ENCODE measurements around the gene FSTL5. TPM values are rescaled to one million over a fixed set of nuclear protein-coding genes. Genes with fewer than 3 reads are reported as not detected.
"Not testable (repeated sequence)": the region's sequence is repeated elsewhere in the genome, so short reads cannot be mapped to it uniquely, and the experiment has no call there.

The FSTL5 gene
- total RNA-seq, 1 experiment from 2014 or later: not detected

- in situ Hi-C loops (cut with HindIII; ENCODE audit: low pct_unique_long_range_greater_than_20kb, low sequenced_read_pairs): no loop called here
- no peak for DNase-seq (ENCODE audit: low read depth)
Measured at GRCh38 chr4:161813389-161813788, 350.4 kb downstream of the FSTL5 start.

- in situ Hi-C loops (cut with HindIII; ENCODE audit: low pct_unique_long_range_greater_than_20kb, low sequenced_read_pairs): no loop called here
Measured at GRCh38 chr4:161803171-161803570, 360.6 kb downstream of the FSTL5 start.

DNA sequence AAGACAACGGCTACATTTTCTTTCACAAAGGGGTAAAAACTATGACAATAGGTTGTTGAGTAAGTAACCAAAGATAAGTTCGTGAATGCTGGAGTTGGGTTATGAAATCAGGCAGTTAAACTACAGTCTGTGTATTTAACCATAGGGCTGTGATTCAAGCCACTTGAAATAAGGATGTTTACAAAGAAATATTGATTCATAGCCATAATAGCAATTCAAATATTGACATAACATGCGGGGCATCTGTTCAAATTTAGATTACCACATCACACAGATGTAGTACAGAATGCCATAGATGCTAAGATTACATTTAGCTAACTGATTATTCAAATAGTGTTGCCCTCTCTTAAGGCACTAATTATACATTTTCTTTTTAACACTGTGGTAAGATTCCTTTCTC, 364.1 kb downstream of the FSTL5 start:
- in situ Hi-C loops (cut with HindIII; ENCODE audit: low pct_unique_long_range_greater_than_20kb, low sequenced_read_pairs): no loop called here

More at GRCh38 chr4:161803171-161803570, 360.6 kb downstream of the FSTL5 start:
- DNase-seq (ENCODE audit: low read depth): no peak

GRCh38 chr4:161792991-161793390, 370.8 kb downstream of the FSTL5 start:
- in situ Hi-C loops (cut with HindIII; ENCODE audit: low pct_unique_long_range_greater_than_20kb, low sequenced_read_pairs): no loop called here
- DNase-seq (ENCODE audit: low read depth): no peak

More for the DNA sequence above, 364.1 kb downstream of the FSTL5 start:
- DNase-seq (ENCODE audit: low read depth): no peak

DNA sequence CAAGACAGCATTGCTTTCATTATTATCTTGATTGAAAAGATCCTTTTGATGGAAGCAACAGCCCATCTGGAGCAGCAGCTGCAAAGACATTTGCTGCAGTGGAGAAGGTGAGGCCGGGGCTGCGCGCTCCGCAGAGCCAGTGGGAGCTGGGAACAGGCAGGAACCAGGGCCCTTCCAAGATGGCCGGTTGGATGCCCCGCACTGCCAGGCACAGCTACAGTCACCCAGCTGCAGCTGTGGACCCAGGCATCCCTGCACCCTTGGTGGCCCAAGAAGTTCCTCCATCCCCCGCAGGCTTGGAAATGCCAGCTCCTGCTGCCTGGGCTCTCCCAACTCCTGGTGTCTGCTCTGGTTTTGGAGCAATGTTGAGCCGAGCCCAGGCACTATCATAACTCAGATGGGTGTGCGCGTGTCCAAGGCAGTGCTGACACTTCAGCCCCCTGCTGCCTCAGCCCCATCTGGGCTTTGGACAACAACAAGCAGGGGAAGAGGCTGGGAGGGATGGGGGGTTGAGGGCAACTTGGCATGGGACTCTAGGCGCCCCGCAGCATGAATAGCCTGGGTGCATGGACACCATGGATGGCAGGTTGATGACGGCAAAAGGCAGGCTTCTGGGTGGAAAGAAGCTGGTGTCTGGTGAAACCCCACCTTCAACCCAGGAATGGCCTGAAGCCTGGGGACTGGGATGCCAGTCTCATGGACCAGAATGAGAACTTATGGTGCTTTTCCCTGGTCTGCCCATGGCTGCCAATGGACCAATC, 371.8 kb downstream of the FSTL5 start:
- no peak for DNase-seq (ENCODE audit: low read depth)
- in situ Hi-C loops (cut with HindIII; ENCODE audit: low pct_unique_long_range_greater_than_20kb, low sequenced_read_pairs): no loop called here

DNA sequence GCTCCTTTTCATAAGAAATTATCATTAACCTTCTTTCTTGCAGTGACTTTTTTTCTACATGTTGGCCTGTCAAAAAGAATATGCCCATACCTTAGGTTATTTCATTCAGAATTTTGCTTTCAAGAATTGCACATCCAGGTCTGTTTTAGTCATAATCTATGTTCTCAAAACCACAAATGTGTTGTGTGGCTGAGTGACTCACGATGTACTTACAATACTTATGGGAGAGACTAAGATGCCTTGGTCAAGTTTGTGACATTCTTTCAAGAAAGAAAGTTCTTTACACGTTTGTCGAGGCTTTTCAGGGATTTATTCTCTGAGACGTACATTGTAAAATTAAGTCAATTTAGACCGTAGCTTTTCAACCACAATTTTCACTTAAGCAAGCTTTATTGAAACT, 396.7 kb downstream of the FSTL5 start:
- in situ Hi-C loops (cut with HindIII; ENCODE audit: low pct_unique_long_range_greater_than_20kb, low sequenced_read_pairs): no loop called here
- DNase-seq (ENCODE audit: low read depth): no peak

- in situ Hi-C loops (cut with HindIII; ENCODE audit: low pct_unique_long_range_greater_than_20kb, low sequenced_read_pairs): no loop called here
- DNase-seq (ENCODE audit: low read depth): peak; percentile 8
Measured at GRCh38 chr4:161762796-161763195, 401.0 kb downstream of the FSTL5 start.

DNA sequence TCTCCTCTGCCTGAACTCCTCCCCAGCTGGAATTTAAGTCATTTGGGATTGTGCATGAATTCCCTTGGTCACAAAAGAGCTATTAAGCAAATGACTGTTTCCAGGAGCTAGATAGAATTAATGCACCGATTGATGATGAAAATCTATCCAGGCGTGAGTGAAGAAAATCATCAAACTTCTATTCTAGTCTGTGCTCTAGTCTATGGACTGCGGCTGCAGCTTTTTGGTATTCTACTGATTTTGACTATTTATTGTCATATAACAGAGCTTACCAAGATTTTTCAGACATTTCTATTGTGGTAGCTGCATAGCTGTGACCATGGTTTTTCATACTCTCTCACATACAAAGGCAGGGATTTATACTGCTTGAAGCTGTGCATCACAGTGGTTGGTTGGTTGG, 403.8 kb downstream of the FSTL5 start:
- in situ Hi-C loops (cut with HindIII; ENCODE audit: low pct_unique_long_range_greater_than_20kb, low sequenced_read_pairs): no loop called here
- no peak for DNase-seq (ENCODE audit: low read depth)

- in situ Hi-C loops (cut with HindIII; ENCODE audit: low pct_unique_long_range_greater_than_20kb, low sequenced_read_pairs); DNase-seq (ENCODE audit: low read depth): not testable (repeated sequence)
Measured at GRCh38 chr4:161758412-161758811, 405.4 kb downstream of the FSTL5 start.

GRCh38 chr4:161728929-161729328, 434.9 kb downstream of the FSTL5 start:
- in situ Hi-C loops (cut with HindIII; ENCODE audit: low pct_unique_long_range_greater_than_20kb, low sequenced_read_pairs): no loop called here
- DNase-seq (ENCODE audit: low read depth): no peak

DNA sequence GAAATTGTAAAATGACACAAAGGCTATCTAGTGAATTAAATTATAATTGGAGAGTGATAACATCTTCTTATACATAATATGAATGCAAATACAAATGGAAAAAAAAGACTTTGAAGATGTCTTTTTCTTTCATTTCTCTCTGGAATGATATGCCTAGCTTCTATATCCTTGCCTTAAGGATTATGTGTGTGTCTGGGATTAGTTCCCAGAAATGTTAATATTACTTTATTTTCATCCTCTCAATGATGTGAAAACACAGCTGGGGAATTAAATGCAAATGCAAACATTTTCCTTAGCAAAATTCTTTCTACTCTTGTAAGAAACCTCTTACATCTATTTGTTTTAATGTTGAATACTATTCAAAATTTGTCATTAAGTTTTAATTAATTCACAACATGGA, 441.9 kb downstream of the FSTL5 start:
- no peak for DNase-seq (ENCODE audit: low read depth)
- in situ Hi-C loops (cut with HindIII; ENCODE audit: low pct_unique_long_range_greater_than_20kb, low sequenced_read_pairs): no loop called here

DNA sequence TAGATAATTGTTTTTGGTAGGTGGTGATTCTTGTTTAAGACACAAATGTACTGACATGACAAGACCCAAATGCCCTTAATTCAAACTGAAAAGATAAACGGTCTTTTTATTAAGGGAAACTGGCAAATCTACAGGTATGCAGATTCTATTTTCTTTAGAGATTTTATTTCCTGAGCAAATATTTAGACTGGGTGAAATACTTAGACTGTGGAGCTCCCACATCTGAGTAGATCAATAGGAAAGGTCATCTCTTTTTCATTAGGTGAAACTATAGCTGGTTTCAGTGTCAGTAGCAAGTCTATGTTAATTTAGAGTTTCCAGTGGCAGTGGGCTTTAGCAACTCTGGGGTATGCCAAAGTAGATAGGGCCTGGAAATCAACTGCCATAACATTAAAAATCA, 446.7 kb downstream of the FSTL5 start:
- no peak for DNase-seq (ENCODE audit: low read depth)
- in situ Hi-C loops (cut with HindIII; ENCODE audit: low pct_unique_long_range_greater_than_20kb, low sequenced_read_pairs): no loop called here

DNA sequence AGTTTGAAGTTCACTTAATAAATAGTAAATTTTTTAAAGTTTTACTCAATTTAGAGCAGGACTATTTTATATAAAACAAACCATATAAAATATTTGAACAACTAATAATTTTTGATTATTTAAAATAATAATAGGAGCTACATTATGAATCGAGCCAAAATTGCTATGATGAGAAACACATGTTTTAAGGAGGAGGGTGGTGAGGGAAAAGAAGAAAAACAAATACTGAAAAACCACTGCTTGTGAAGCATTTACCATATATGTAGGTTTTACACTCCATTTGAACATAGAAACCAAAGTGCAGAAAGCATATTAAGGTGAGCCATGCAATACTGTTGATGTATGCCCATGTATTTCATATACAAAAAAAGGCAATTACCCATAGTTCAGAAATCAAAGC, 448.9 kb downstream of the FSTL5 start:
- in situ Hi-C loops (cut with HindIII; ENCODE audit: low pct_unique_long_range_greater_than_20kb, low sequenced_read_pairs): no loop called here
- DNase-seq (ENCODE audit: low read depth): no peak

- in situ Hi-C loops (cut with HindIII; ENCODE audit: low pct_unique_long_range_greater_than_20kb, low sequenced_read_pairs): no loop called here
- DNase-seq (ENCODE audit: low read depth): peak; percentile 11
Measured at GRCh38 chr4:161714022-161714751, 449.6 kb downstream of the FSTL5 start.

DNA sequence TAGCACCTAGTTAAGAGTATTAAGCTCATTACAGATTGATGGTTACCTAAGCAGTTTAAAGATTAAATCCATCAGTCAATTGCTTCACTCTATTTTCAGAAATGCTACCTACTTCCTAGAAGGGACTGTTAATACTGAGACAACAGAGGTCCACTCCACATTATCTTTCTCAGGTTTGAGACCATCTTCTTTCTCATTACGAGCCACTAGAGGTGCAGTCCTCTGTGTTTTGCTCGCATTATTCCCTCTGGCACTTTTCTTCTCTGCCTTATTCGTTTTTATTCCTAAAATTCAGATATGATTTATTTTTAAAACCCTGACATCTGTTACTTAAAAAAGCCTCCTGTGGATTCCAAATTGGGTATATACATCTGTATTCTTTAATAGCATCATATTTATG, 459.1 kb downstream of the FSTL5 start:
- DNase-seq (ENCODE audit: low read depth): no peak
- in situ Hi-C loops (cut with HindIII; ENCODE audit: low pct_unique_long_range_greater_than_20kb, low sequenced_read_pairs): no loop called here

DNA sequence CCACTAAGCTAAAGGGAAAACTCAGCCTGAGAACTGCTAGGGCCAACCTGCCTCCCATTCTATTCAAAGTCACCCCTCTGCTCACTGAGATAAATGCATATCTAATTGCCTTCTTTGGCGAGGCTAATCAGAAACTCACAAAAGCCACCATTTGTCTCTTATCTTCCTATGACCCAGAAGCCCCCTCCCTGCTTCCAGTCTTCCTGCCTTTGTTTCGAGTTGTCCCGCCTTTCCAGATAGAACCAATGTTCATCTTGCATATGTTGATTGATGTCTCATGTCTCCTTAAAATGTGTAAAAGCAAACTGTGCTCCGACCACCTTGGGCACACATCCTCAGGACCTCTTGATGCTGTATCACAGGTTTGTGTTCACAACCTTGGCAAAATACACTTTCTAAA, 459.8 kb downstream of the FSTL5 start:
- DNase-seq (ENCODE audit: low read depth): no peak

DNA sequence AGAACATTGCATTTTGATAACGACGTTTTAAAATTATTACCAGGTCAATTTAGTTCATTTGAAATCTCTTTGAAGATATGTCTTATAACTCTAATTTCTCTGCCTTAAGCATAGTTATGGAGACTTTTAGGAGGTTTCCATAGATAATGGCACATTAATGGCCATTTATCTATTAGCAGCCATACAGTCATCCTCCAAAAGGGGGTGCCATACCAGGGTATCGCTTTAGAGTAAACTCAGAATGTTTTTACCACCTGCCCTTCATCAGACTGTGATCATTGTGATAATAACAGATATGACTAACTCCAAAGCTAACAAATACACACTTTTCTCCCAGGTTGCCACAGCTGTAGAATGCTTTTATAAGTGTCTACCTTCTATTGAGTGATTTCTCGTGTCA, 461.5 kb downstream of the FSTL5 start:
- in situ Hi-C loops (cut with HindIII; ENCODE audit: low pct_unique_long_range_greater_than_20kb, low sequenced_read_pairs): no loop called here

More for the DNA sequence above, 459.8 kb downstream of the FSTL5 start:
- in situ Hi-C loops (cut with HindIII; ENCODE audit: low pct_unique_long_range_greater_than_20kb, low sequenced_read_pairs): no loop called here

DNA sequence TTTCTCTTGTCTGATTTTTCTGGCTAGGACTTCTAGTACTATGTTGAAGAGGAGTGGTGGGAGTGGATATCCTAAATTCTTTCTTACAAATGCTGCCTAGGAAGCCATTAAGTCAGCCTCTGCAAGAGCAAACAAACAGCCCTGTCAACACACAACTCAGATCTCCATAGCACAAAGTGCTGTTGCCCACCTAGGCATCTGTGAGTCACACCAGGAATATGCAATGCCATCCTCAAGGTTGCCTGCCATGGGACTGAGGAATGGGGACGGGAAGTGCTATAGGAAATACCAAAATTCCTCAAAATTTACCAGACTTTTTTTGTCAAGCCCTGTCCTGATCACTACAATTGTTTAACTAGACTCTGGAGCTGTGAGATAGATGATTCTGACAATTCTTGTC, 466.9 kb downstream of the FSTL5 start:
- no peak for DNase-seq (ENCODE audit: low read depth)
- in situ Hi-C loops (cut with HindIII; ENCODE audit: low pct_unique_long_range_greater_than_20kb, low sequenced_read_pairs): no loop called here

More for the DNA sequence above, 461.5 kb downstream of the FSTL5 start:
- no peak for DNase-seq (ENCODE audit: low read depth)

DNA sequence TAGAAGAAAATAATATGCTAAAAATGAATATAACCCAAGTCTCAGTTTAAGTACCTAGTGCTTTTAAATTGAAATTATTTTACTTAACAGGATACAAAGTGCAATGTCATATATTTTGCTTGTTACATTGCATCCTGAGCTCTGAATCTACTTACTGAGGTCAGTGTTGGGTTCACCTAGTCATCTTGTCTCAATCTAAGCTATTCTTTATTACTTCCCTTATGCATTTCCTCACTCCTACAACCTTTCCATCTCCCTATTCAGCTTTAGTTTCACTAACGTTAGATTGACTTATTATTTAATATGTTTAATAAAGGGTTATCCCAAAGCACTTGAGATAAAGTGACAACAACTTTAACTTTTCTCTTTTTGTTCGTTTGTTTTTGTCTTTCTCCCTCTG, 483.7 kb downstream of the FSTL5 start:
- in situ Hi-C loops (cut with HindIII; ENCODE audit: low pct_unique_long_range_greater_than_20kb, low sequenced_read_pairs): no loop called here
- DNase-seq (ENCODE audit: low read depth): peak; percentile 8

- in situ Hi-C loops (cut with HindIII; ENCODE audit: low pct_unique_long_range_greater_than_20kb, low sequenced_read_pairs): no loop called here
- DNase-seq (ENCODE audit: low read depth): no peak
Measured at GRCh38 chr4:161664740-161665139, 499.1 kb downstream of the FSTL5 start.
